ENCODE data around the gene WSCD2.

The WSCD2 gene

DNA sequence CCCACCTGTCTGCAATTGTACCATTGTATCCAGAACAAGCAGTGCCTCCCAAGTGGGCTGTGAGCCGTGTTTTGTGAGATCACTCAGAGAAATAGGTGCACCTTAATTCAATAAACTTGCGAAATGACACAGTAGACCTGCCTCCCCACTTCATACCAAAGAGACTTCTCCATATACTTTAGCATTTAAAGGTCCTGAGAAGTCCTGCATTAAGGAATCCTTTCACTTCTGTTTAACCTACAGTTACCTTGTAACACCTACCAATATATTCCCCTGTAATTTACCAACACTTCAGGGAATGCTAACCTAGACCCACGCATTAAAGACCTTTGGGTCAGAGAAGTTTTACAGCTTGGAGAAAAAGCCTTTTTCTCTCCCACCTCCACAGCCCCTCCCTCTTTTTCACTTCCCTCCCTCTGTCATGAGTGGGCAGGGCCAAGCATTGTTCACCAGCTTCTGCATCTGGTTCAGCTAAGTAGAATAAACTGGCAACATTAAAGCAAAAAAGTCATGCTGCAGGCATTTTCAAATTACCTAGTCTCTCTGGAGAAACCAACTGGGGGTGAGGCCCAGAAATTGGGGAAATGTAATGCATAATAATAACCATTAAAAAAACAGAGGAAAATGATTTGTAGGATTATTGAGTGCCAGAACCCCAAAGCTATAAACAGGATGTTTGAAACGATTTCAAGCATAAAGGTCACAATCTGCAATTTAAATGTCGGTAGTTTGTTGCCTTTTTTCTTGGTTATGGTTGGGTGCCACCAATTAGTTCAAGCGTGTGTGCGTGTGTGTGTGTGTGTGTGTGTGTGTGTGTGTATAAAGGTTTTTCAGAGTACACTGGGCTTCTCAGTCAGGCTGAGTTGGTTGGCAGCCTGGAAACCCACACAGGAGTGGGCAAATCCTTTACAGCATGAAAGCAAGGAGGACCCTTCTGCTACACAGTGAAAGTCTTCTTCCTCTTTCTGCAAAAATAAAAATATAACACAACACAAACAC, 13.7 kb upstream of the WSCD2 start:
- H3K27me3 ChIP-seq (replicated peaks; ENCODE audit: insufficient read depth, low read length): no peaks in the 10 kb centered on the region
- no peak overlapping the region for H3K4me2 ChIP-seq (ENCODE audit: low read depth, low read length)
- no peak overlapping the region for H2AFZ ChIP-seq (ENCODE audit: low read length)
- H3K36me3 ChIP-seq (replicated peaks; ENCODE audit: insufficient read depth, low read length): no peaks in the 10 kb centered on the region
- H3K4me1 ChIP-seq (ENCODE audit: low read length): peaks cover 4% of the 10 kb centered on the region; the same call in 1 of the 2 replicates
- H3K79me2 ChIP-seq (ENCODE audit: low read length): no peaks in the 10 kb centered on the region
- no peak overlapping the region for H3K27ac ChIP-seq (ENCODE audit: low read length)
- no peak for DNase-seq
- H3K9me2 ChIP-seq (replicated peaks; ENCODE audit: insufficient read depth, low read length): no peaks in the 10 kb centered on the region
- H4K20me1 ChIP-seq (ENCODE audit: insufficient read depth, low read length): no peaks in the 10 kb centered on the region
- no peak overlapping the region for H3K4me3 ChIP-seq (ENCODE audit: low read length)
- TF ChIP-seq, protein P1, sequence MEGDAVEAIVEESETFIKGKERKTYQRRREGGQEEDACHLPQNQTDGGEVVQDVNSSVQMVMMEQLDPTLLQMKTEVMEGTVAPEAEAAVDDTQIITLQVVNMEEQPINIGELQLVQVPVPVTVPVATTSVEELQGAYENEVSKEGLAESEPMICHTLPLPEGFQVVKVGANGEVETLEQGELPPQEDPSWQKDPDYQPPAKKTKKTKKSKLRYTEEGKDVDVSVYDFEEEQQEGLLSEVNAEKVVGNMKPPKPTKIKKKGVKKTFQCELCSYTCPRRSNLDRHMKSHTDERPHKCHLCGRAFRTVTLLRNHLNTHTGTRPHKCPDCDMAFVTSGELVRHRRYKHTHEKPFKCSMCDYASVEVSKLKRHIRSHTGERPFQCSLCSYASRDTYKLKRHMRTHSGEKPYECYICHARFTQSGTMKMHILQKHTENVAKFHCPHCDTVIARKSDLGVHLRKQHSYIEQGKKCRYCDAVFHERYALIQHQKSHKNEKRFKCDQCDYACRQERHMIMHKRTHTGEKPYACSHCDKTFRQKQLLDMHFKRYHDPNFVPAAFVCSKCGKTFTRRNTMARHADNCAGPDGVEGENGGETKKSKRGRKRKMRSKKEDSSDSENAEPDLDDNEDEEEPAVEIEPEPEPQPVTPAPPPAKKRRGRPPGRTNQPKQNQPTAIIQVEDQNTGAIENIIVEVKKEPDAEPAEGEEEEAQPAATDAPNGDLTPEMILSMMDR (IDR thresholded peaks at IDR 0.05; ENCODE audit: low read length): no peak
- TF ChIP-seq EZH2phosphoT487 (IDR thresholded peaks at IDR 0.05; ENCODE audit: low read length) (no peak), EZH2 (optimal IDR thresholded peaks at IDR 0.05; ENCODE audit: low read depth, low read length) (no peak)
- no peak overlapping the region for H3K9ac ChIP-seq (ENCODE audit: low read length)
- no peaks in the 10 kb centered on the region for H3K9me3 ChIP-seq (replicated peaks; ENCODE audit: insufficient read depth, low read length)
- no peaks in the 10 kb centered on the region for H3F3A ChIP-seq (ENCODE audit: insufficient read depth, low read length)

DNA sequence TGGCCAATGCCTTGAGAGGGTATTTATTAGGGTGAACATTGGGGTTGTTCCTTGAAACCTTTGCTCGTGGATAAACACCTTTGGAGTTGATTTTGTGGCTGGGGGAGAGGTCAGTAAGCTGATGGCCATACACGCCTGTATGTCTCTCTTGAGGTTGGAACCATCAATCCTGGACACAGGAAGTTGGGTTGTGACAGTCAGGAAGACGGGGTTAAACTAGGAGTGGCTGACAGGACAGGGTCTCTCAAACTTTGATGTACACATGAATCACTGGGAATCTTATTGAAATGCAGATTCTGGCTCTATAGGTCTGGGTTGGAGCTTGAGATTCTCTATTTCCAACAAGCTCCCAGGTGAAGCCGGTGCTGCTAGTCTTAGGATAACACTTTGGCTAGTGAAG, 12.8 kb upstream of the WSCD2 start:
- H3K27ac ChIP-seq (ENCODE audit: low read length): no peak overlapping the region
- H3K4me2 ChIP-seq (ENCODE audit: low read depth, low read length): no peak overlapping the region
- no peak overlapping the region for H3K9ac ChIP-seq (ENCODE audit: low read length)
- H3K9me3 ChIP-seq (replicated peaks; ENCODE audit: insufficient read depth, low read length): no peaks in the 10 kb centered on the region
- no peak for DNase-seq
- H3K79me2 ChIP-seq (ENCODE audit: low read length): no peaks in the 10 kb centered on the region
- no peak overlapping the region for H2AFZ ChIP-seq (ENCODE audit: low read length)
- no peaks in the 10 kb centered on the region for H3K36me3 ChIP-seq (replicated peaks; ENCODE audit: insufficient read depth, low read length)
- H3K9me2 ChIP-seq (replicated peaks; ENCODE audit: insufficient read depth, low read length): no peaks in the 10 kb centered on the region
- peaks cover 4% of the 10 kb centered on the region; the same call in 1 of the 2 replicates for H3K4me1 ChIP-seq (ENCODE audit: low read length)
- H3F3A ChIP-seq (ENCODE audit: insufficient read depth, low read length): no peaks in the 10 kb centered on the region
- no peak for TF ChIP-seq EZH2 (optimal IDR thresholded peaks at IDR 0.05; ENCODE audit: low read depth, low read length)
- no peak for TF ChIP-seq EZH2phosphoT487 (IDR thresholded peaks at IDR 0.05; ENCODE audit: low read length)
- TF ChIP-seq, protein P1 (IDR thresholded peaks at IDR 0.05; ENCODE audit: low read length): no peak
- no peaks in the 10 kb centered on the region for H4K20me1 ChIP-seq (ENCODE audit: insufficient read depth, low read length)
- no peak overlapping the region for H3K4me3 ChIP-seq (ENCODE audit: low read length)
- no peaks in the 10 kb centered on the region for H3K27me3 ChIP-seq (replicated peaks; ENCODE audit: insufficient read depth, low read length)

DNA sequence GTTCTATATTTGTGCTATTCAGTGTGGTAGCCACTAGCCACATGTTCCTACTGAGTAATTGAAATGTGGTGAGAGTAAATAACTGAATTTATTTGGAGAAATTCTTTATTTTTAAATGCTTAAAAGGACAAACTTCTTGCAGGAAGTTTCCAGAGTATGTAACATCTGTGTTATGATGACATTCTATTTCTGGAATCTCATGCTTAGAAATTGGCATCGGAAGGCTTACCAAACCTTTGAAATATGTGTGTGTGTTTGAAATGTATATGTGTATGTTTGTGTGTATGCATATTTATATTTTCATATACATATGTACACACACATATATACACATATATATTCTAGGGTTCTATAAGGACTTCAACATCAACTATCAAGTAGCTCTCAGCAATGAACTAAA, 12.4 kb upstream of the WSCD2 start:
- H3K4me2 ChIP-seq (ENCODE audit: low read depth, low read length): no peak overlapping the region
- TF ChIP-seq, protein P1 (IDR thresholded peaks at IDR 0.05; ENCODE audit: low read length): no peak
- TF ChIP-seq EZH2 (optimal IDR thresholded peaks at IDR 0.05; ENCODE audit: low read depth, low read length) (no peak), EZH2phosphoT487 (IDR thresholded peaks at IDR 0.05; ENCODE audit: low read length) (no peak)
- peaks cover 4% of the 10 kb centered on the region; the same call in 1 of the 2 replicates for H3K4me1 ChIP-seq (ENCODE audit: low read length)
- H3K4me3 ChIP-seq (ENCODE audit: low read length): no peak overlapping the region
- H3K9ac ChIP-seq (ENCODE audit: low read length): no peak overlapping the region
- no peaks in the 10 kb centered on the region for H3K36me3 ChIP-seq (replicated peaks; ENCODE audit: insufficient read depth, low read length)
- no peaks in the 10 kb centered on the region for H3K79me2 ChIP-seq (ENCODE audit: low read length)
- DNase-seq: no peak
- H4K20me1 ChIP-seq (ENCODE audit: insufficient read depth, low read length): no peaks in the 10 kb centered on the region
- no peaks in the 10 kb centered on the region for H3K27me3 ChIP-seq (replicated peaks; ENCODE audit: insufficient read depth, low read length)
- no peaks in the 10 kb centered on the region for H3K9me3 ChIP-seq (replicated peaks; ENCODE audit: insufficient read depth, low read length)
- no peak overlapping the region for H3K27ac ChIP-seq (ENCODE audit: low read length)
- H3F3A ChIP-seq (ENCODE audit: insufficient read depth, low read length): no peaks in the 10 kb centered on the region
- H3K9me2 ChIP-seq (replicated peaks; ENCODE audit: insufficient read depth, low read length): no peaks in the 10 kb centered on the region
- H2AFZ ChIP-seq (ENCODE audit: low read length): no peak overlapping the region
